Keratinocyte (primary cell): ENCODE measurements around the gene ERG. TPM values are rescaled to one million over a fixed set of nuclear protein-coding genes. Genes with fewer than 3 reads are reported as not detected.

Source experiments
- DNase-seq: peaks from one replicate; pipeline ENCODE4 v3.0.0-alpha.2; 2011; ENCODE audit warnings: low read depth, missing footprints, low spot score
- FAIRE-seq: peaks from 2 replicates; lab custom pipeline; 2011; peaks lifted over from hg19 to GRCh38; lab: Jason Lieb, UNC
- H2AFZ ChIP-seq: 2 replicates; pipeline ENCODE4 v1.6.0; 2012; ENCODE audit warnings: low read length, control low read depth, inconsistent platforms; ENCODE audit not compliant: control insufficient read depth
- H3K27ac ChIP-seq: 2 replicates; pipeline ENCODE4 v1.5.1; 2011; ENCODE audit warnings: low read length; ENCODE audit not compliant: control insufficient read depth, insufficient read depth
- H3K27me3 ChIP-seq: 3 replicates; pipeline ENCODE4 v1.6.0; 2011; ENCODE audit warnings: low read length; ENCODE audit not compliant: control insufficient read depth, insufficient read depth; ENCODE audit errors: extremely low read depth
- H3K36me3 ChIP-seq, 2 experiments: 2 replicates in 1 of 2; 3 replicates in 1 of 2; pipeline ENCODE4 v1.5.1; 2011; ENCODE audit warnings: low read length in 2 of 2, mild to moderate bottlenecking in 1 of 2; ENCODE audit not compliant: control insufficient read depth in 2 of 2, insufficient read depth in 2 of 2; ENCODE audit errors: extremely low read depth in 1 of 2
- H3K4me1 ChIP-seq: 3 replicates; pipeline ENCODE4 v1.5.1; 2011; ENCODE audit warnings: low read length; ENCODE audit not compliant: control insufficient read depth, insufficient read depth; ENCODE audit errors: extremely low read depth
- H3K4me2 ChIP-seq: 3 replicates; pipeline ENCODE4 v1.6.0; 2011; ENCODE audit warnings: low read depth, low read length; ENCODE audit not compliant: control insufficient read depth, insufficient read depth; ENCODE audit errors: extremely low read depth
- H3K4me3 ChIP-seq, 3 experiments: fragments of 200-600 bp in 1 of 3; sonication (generic) in 1 of 3; 2 replicates in 2 of 3; 3 replicates in 1 of 3; pipeline ENCODE4 v1.5.1; 2011 to 2016; ENCODE audit warnings: low read length in 3 of 3, mild to moderate bottlenecking in 3 of 3, control low read depth in 2 of 3, inconsistent platforms in 1 of 3, low read depth in 1 of 3, mixed read lengths in 1 of 3, mixed run types in 1 of 3, moderate library complexity in 1 of 3; ENCODE audit not compliant: control insufficient read depth in 2 of 3, insufficient read depth in 2 of 3; ENCODE audit errors: extremely low read depth in 1 of 3
- H3K79me2 ChIP-seq: 2 replicates; pipeline ENCODE4 v1.6.0; 2012; ENCODE audit warnings: low read length; ENCODE audit not compliant: control insufficient read depth, insufficient read depth
- H3K9ac ChIP-seq: 3 replicates; pipeline ENCODE4 v1.6.0; 2011; ENCODE audit warnings: low read length; ENCODE audit not compliant: control insufficient read depth, insufficient read depth; ENCODE audit errors: extremely low read depth
- H3K9me1 ChIP-seq: 3 replicates; pipeline ENCODE4 v1.6.0; 2011; ENCODE audit warnings: low read length; ENCODE audit not compliant: control insufficient read depth, insufficient read depth; ENCODE audit errors: extremely low read depth
- H3K9me3 ChIP-seq: 2 replicates; pipeline ENCODE4 v1.5.1; 2012; ENCODE audit warnings: low read depth, low read length; ENCODE audit not compliant: control insufficient read depth
- H4K20me1 ChIP-seq: 3 replicates; pipeline ENCODE4 v1.6.0; 2011; ENCODE audit warnings: low read length; ENCODE audit not compliant: control insufficient read depth, insufficient read depth; ENCODE audit errors: extremely low read depth
- EZH2 ChIP-seq: IDR thresholded peaks from one replicate; pipeline ENCODE4 v1.6.1; 2012; ENCODE audit warnings: inconsistent platforms, mild to moderate bottlenecking, low read length, moderate library complexity
- dilution Hi-C: fragments of 300-500 bp; cut with MboI; formaldehyde crosslinking; loops from one replicate; pipeline ENCODE4 v1.7.0; 2020; ENCODE audit warnings: low sequenced_read_pairs; ENCODE audit not compliant: extremely low pct_ligation_motif_present
- polyA plus RNA-seq, 5 experiments: library from polyadenylated mRNA; depleted of rRNA in 3 of 5; stranded (reverse) in 3 of 5; stranded (forward) in 1 of 5; unstranded in 1 of 5; fragments of >200 nt; gene quantifications; 1 replicate in 1 of 5; 2 replicates in 3 of 5; 3 replicates in 1 of 5; pipeline versions ENCODE4 v1.2.1 to v1.2.3, GENCODE V29; 2011 to 2012; ENCODE audit warnings: missing spikeins in 2 of 5, low read depth in 1 of 5, low replicate concordance in 1 of 5
- TF ChIP-seq, protein P1 (sequence below), 3 experiments: IDR thresholded peaks in 1 of 3; conservative IDR thresholded peaks in 1 of 3; optimal IDR thresholded peaks in 1 of 3; 2 replicates in 2 of 3; 3 replicates in 1 of 3; pipeline versions ENCODE3 to v1.5.1; 2011; ENCODE audit warnings: low read length in 3 of 3, mild to moderate bottlenecking in 3 of 3, moderate library complexity in 2 of 3, control low read depth in 1 of 3, inconsistent platforms in 1 of 3; ENCODE audit not compliant: insufficient read depth in 2 of 3; ENCODE audit errors: extremely low read depth in 1 of 3

Gene ERG
- polyA plus RNA-seq, 1 donor (not counting 4 experiments of a cell fraction or from before 2014, with no cell fraction given), result 0.08 TPM

DNA sequence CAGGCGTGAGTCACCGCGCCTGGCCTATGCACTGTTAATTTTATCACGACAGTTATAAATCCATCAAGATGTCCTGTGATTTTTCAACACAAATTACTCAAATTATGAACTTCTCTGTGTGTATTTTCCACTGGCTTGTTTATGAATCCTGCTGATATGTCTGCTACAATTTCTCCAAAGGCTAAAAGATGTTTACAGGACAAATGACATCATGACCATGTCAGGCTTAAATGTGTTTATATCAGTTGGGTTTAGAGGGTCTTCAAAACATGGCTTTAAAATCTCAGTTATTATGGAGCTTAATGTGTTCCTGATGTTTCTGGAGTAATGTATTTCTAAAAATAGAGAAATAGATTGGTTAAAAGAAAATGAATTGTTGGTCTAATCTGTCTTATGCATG, 44.0 kb upstream of the ERG start:
- no peaks in the 10 kb centered on the region for H3K4me1 ChIP-seq
- H3K36me3 ChIP-seq, result no peaks in the 10 kb centered on the region
- no peaks in the 10 kb centered on the region for H3K79me2 ChIP-seq
- no peak overlapping the region for H3K27ac ChIP-seq
- DNase-seq, result no peak
- H3K27me3 ChIP-seq, result no peaks in the 10 kb centered on the region
- no peaks in the 10 kb centered on the region for H4K20me1 ChIP-seq
- no peaks in the 10 kb centered on the region for H3K9me1 ChIP-seq
- H3K4me2 ChIP-seq, result no peak overlapping the region
- H3K4me3 ChIP-seq, result no peak overlapping the region
- no peaks in the 10 kb centered on the region for H3K9me3 ChIP-seq
- no peak overlapping the region for H3K9ac ChIP-seq
- H2AFZ ChIP-seq, result no peak overlapping the region
- FAIRE-seq, result no peak
- TF ChIP-seq EZH2, result no peak
- TF ChIP-seq, protein P1, sequence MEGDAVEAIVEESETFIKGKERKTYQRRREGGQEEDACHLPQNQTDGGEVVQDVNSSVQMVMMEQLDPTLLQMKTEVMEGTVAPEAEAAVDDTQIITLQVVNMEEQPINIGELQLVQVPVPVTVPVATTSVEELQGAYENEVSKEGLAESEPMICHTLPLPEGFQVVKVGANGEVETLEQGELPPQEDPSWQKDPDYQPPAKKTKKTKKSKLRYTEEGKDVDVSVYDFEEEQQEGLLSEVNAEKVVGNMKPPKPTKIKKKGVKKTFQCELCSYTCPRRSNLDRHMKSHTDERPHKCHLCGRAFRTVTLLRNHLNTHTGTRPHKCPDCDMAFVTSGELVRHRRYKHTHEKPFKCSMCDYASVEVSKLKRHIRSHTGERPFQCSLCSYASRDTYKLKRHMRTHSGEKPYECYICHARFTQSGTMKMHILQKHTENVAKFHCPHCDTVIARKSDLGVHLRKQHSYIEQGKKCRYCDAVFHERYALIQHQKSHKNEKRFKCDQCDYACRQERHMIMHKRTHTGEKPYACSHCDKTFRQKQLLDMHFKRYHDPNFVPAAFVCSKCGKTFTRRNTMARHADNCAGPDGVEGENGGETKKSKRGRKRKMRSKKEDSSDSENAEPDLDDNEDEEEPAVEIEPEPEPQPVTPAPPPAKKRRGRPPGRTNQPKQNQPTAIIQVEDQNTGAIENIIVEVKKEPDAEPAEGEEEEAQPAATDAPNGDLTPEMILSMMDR (optimal IDR thresholded peaks at IDR 0.05 in 1 of 3, IDR thresholded peaks at IDR 0.05 in 1 of 3, conservative IDR thresholded peaks at IDR 0.05 in 1 of 3; ENCODE audit: extremely low read depth in 1 of 3, insufficient read depth in 2 of 3, low read length in 3 of 3), result no peak
- dilution Hi-C loops, result no loop called here

DNA sequence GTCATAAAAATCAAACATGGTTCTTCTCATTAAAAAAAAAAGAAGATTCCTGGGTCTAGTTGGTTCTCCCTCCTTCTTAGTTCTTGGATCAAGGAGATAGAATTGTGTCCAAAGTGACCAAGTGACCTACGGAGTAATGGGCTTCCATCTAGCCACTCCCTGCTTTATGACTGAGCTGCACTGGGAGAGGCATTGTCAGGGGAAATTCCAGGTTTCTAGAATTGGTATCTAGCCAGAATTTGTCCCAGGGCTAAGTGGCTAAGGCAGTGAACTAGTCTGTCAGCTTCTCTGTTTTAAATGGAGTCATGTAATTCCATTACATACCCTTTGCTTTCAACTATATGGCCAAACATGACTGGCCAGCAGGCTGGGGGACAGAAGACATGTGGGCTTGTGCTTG, 40.1 kb upstream of the ERG start:
- H3K27ac ChIP-seq, result no peak overlapping the region
- H3K36me3 ChIP-seq, result no peaks in the 10 kb centered on the region
- H3K27me3 ChIP-seq, result no peaks in the 10 kb centered on the region
- TF ChIP-seq EZH2, result no peak
- TF ChIP-seq, protein P1 (optimal IDR thresholded peaks at IDR 0.05 in 1 of 3, IDR thresholded peaks at IDR 0.05 in 1 of 3, conservative IDR thresholded peaks at IDR 0.05 in 1 of 3; ENCODE audit: extremely low read depth in 1 of 3, insufficient read depth in 2 of 3, low read length in 3 of 3), result no peak
- H4K20me1 ChIP-seq, result no peaks in the 10 kb centered on the region
- no peak overlapping the region for H3K4me2 ChIP-seq
- no peak for FAIRE-seq
- H3K4me1 ChIP-seq, result no peaks in the 10 kb centered on the region
- no peak overlapping the region for H3K9ac ChIP-seq
- no peaks in the 10 kb centered on the region for H3K9me1 ChIP-seq
- no peak for DNase-seq
- H2AFZ ChIP-seq, result no peak overlapping the region
- no peaks in the 10 kb centered on the region for H3K9me3 ChIP-seq
- no peaks in the 10 kb centered on the region for H3K79me2 ChIP-seq
- H3K4me3 ChIP-seq, result no peak overlapping the region
- dilution Hi-C loops, result no loop called here
